Suprapubic skin (tissue), 4 donors: ENCODE measurements around the gene NTF4.

Experiments
- EP300 ChIP-seq: sonication (generic); formaldehyde crosslinking; IDR thresholded peaks from one replicate; pipeline ENCODE4 v1.6.1; 2017; ENCODE audit warnings: antibody characterized with exemption
- POLR2AphosphoS5 ChIP-seq, 3 donors: sonication (generic); formaldehyde crosslinking; IDR thresholded peaks; one replicate each; pipeline ENCODE4 v1.6.1; 2017; ENCODE audit warnings: antibody characterized with exemption in 3 of 3
- TF ChIP-seq, protein P1 (sequence below), 2 donors: fragments of 200-600 bp in 1 of 2; fragments of 450-650 bp in 1 of 2; sonication (generic) in 1 of 2; IDR thresholded peaks; one replicate each; pipeline ENCODE4 v1.5.1; 2016 to 2019; ENCODE audit warnings: antibody characterized with exemption in 2 of 2, mild to moderate bottlenecking in 1 of 2, moderate library complexity in 1 of 2

DNA sequence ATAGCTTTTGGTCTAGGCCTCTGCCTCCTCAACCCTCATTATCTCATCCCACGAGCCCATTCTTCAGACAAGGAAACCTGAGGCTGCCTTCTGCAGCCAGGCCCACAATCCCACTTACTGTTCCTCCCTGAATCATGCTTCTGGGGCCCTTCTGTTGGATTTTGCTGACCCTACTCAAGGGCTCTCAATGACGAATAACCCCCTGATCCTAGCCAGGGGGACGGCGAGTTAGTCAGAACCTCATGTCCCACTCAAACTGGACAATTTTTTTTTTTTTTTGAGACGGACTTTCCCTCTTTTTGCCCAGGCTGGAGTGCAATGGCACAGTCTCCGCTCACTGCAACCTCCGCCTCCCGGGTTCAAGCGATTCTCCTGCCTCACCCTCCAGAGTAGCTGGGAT is 42.5 kb downstream of the NTF4 start:
- TF ChIP-seq, protein P1, sequence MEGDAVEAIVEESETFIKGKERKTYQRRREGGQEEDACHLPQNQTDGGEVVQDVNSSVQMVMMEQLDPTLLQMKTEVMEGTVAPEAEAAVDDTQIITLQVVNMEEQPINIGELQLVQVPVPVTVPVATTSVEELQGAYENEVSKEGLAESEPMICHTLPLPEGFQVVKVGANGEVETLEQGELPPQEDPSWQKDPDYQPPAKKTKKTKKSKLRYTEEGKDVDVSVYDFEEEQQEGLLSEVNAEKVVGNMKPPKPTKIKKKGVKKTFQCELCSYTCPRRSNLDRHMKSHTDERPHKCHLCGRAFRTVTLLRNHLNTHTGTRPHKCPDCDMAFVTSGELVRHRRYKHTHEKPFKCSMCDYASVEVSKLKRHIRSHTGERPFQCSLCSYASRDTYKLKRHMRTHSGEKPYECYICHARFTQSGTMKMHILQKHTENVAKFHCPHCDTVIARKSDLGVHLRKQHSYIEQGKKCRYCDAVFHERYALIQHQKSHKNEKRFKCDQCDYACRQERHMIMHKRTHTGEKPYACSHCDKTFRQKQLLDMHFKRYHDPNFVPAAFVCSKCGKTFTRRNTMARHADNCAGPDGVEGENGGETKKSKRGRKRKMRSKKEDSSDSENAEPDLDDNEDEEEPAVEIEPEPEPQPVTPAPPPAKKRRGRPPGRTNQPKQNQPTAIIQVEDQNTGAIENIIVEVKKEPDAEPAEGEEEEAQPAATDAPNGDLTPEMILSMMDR (IDR thresholded peaks at IDR 0.05): no peak
- no peak for TF ChIP-seq POLR2AphosphoS5 (IDR thresholded peaks at IDR 0.05)
- no peak for TF ChIP-seq EP300
